Common myeloid progenitor, CD34-positive (primary cell): ENCODE data around the gene FGF12.

ENCODE experiments used
- CTCF ChIA-PET: fragments of 350-600 bp; sonication (Branson Sonifier 250); formaldehyde crosslinking; loops from one replicate; lab custom pipeline; 2021; ENCODE audit warnings: antibody characterized with exemption; lab: Charles Lee
- POLR2A ChIA-PET: fragments of 350-600 bp; sonication (Branson Sonifier 250); formaldehyde crosslinking; loops from one replicate; lab custom pipeline; 2021; ENCODE audit warnings: antibody characterized with exemption; lab: Charles Lee
- DNase-seq, 3 donors: peaks; one replicate each; pipeline versions ENCODE4 v3.0.0 to v3.0.0-alpha.2; 2013
- H3K27ac ChIP-seq, 2 experiments: 1 replicate in 1 of 2; 2 replicates in 1 of 2; pipeline ENCODE4 v1.7.0; 2013; ENCODE audit warnings: inconsistent platforms in 2 of 2, low read length in 2 of 2, mild to moderate bottlenecking in 2 of 2, low read depth in 1 of 2, moderate library complexity in 1 of 2; ENCODE audit not compliant: severe bottlenecking in 2 of 2, insufficient read depth in 1 of 2, poor library complexity in 1 of 2
- H3K27me3 ChIP-seq, 5 experiments: replicated peaks in 2 of 5; 1 replicate in 3 of 5; 2 replicates in 2 of 5; pipeline versions ENCODE4 v1.6.1 to v1.7.0; 2013; ENCODE audit warnings: low read length in 4 of 5, mild to moderate bottlenecking in 2 of 5, moderate library complexity in 2 of 5, inconsistent platforms in 1 of 5; ENCODE audit not compliant: insufficient read depth in 5 of 5, control insufficient read depth in 4 of 5
- H3K36me3 ChIP-seq, 4 experiments: 1 replicate in 2 of 4; 2 replicates in 2 of 4; pipeline versions ENCODE4 v1.6.1 to v1.7.0; 2013; ENCODE audit warnings: low read length in 3 of 4, control low read depth in 1 of 4, mild to moderate bottlenecking in 1 of 4; ENCODE audit not compliant: control insufficient read depth in 4 of 4, insufficient read depth in 4 of 4
- H3K4me1 ChIP-seq, 4 experiments: 1 replicate in 3 of 4; 2 replicates in 1 of 4; pipeline versions ENCODE4 v1.6.1 to v1.7.1; 2013; ENCODE audit warnings: low read length in 3 of 4, mild to moderate bottlenecking in 3 of 4, control low read depth in 1 of 4, inconsistent platforms in 1 of 4, moderate library complexity in 1 of 4; ENCODE audit not compliant: control insufficient read depth in 4 of 4, insufficient read depth in 4 of 4; ENCODE audit errors: control extremely low read depth in 1 of 4
- H3K4me3 ChIP-seq, 7 experiments: 1 replicate in 4 of 7; 2 replicates in 3 of 7; pipeline versions ENCODE4 v1.5.1 to v1.7.0; 2013; ENCODE audit warnings: mild to moderate bottlenecking in 7 of 7, low read length in 6 of 7, moderate library complexity in 6 of 7, inconsistent platforms in 2 of 7, low read depth in 2 of 7, control low read depth in 1 of 7; ENCODE audit not compliant: insufficient read depth in 4 of 7, control insufficient read depth in 1 of 7; ENCODE audit errors: extremely low read depth in 1 of 7
- H3K9me3 ChIP-seq, 5 experiments: 1 replicate in 4 of 5; 2 replicates in 1 of 5; pipeline versions ENCODE4 v1.6.1 to v1.7.1; 2013; ENCODE audit warnings: low read length in 4 of 5, mild to moderate bottlenecking in 2 of 5, inconsistent platforms in 1 of 5, low read depth in 1 of 5, moderate library complexity in 1 of 5; ENCODE audit not compliant: control insufficient read depth in 4 of 5, insufficient read depth in 2 of 5; ENCODE audit errors: control extremely low read depth in 1 of 5
- WGBS: methylation state at CpG from one replicate; pipeline ENCODE4 v1.1.5; 2013; ENCODE audit not compliant: insufficient coverage; 5-methylcytosine and 5-hydroxymethylcytosine counted together

Gene FGF12

DNA sequence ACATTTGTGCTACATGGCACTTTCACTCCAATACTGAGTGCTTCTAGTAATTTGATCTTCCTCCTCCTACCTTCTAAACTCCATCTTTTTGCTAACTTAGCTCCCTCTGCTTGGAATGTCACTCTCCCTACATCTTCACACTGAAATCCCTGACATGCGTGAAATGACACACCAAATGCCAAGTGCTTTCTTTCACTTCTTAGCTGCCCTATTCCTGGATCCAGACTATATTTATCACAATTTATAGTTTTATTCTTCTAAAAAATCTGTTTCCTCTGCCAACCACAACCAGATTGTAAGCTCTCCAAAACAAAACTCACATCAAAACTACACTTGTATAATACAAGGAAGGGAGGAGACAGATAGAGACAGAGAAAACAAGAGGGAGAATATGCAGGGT is 387.3 kb downstream of the FGF12 start:
- 60% methylated on average over 1 of the region's 1 CpG for WGBS
- ChIA-PET POLR2A (no interaction called here), CTCF (interaction anchor here (0.7 to 1.2 kb wide), 3 partner anchors 11 to 19 kb away, joined by 3 read pairs; no protein-coding TSS in a partner anchor)
- DNase-seq = peak in 2 of 3 donors; percentile 4 to 36
- no peak overlapping the region for H3K4me3 ChIP-seq
- H3K9me3 ChIP-seq = no peaks in the 10 kb centered on the region
- no peak overlapping the region for H3K27ac ChIP-seq
- no peaks in the 10 kb centered on the region for H3K36me3 ChIP-seq
- no peaks in the 10 kb centered on the region for H3K27me3 ChIP-seq
- H3K4me1 ChIP-seq = peaks cover 0 to 5% (median 0%) of the 10 kb centered on the region in 4 experiments

DNA sequence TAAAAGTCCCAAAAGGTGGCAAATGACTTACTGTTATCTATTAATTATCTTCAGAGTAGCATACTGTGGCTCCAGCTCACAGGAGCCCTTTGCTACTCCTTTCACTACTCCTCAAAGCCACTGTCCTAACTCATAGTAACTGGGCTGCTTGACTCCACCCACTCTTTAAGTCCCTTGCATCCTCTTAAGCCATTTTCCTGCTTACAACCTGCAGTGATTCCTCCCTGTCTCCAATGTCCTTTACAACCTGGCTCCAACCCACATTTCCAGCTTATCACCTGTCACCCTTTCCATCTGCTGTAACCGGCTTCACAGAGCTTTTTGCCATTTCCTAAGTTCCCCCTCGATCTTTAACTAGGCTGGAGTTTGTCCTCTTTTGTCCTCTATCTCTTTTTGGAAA is 388.1 kb downstream of the FGF12 start:
- Histone ChIP-seq H3K27ac (no peak overlapping the region), H3K27me3 (no peaks in the 10 kb centered on the region), H3K4me3 (no peak overlapping the region), H3K36me3 (no peaks in the 10 kb centered on the region), H3K4me1 (peaks cover 0 to 5% (median 0%) of the 10 kb centered on the region in 4 experiments), H3K9me3 (no peaks in the 10 kb centered on the region)
- POLR2A ChIA-PET = no interaction called here
- WGBS = 94% methylated on average over 2 of the region's 2 CpGs
- CTCF ChIA-PET = interaction anchor here (0.7 to 1.2 kb wide), 2 partner anchors 12 to 18 kb away, joined by 3 read pairs; no protein-coding TSS in a partner anchor
- DNase-seq = no peak

DNA sequence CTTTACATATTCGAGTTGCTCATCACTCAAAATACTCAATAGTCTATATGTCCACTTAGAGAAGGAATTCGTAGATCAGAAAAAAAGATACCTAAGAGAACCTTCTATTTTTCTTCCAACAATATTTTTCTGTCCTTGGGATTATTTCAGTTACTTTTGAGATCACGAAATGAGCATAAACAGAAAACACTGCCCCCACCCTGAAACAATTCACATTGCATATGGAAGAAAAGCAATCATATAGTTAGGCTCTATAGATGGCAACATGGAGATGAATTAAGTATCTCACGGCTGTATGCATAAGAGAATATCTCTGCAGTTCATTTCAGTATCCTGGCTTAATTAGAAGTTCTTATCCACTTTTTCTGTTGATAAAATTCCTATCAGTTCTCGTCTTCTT is 391.1 kb downstream of the FGF12 start:
- ChIA-PET POLR2A (no interaction called here), CTCF (no interaction called here)
- 100% methylated on average over 3 of the region's 5 CpGs for WGBS
- Histone ChIP-seq H3K9me3 (no peaks in the 10 kb centered on the region), H3K27me3 (no peaks in the 10 kb centered on the region), H3K4me3 (no peak overlapping the region), H3K27ac (no peak overlapping the region), H3K4me1 (peaks cover 0 to 8% (median 0%) of the 10 kb centered on the region in 4 experiments), H3K36me3 (no peaks in the 10 kb centered on the region)
- DNase-seq = no peak

DNA sequence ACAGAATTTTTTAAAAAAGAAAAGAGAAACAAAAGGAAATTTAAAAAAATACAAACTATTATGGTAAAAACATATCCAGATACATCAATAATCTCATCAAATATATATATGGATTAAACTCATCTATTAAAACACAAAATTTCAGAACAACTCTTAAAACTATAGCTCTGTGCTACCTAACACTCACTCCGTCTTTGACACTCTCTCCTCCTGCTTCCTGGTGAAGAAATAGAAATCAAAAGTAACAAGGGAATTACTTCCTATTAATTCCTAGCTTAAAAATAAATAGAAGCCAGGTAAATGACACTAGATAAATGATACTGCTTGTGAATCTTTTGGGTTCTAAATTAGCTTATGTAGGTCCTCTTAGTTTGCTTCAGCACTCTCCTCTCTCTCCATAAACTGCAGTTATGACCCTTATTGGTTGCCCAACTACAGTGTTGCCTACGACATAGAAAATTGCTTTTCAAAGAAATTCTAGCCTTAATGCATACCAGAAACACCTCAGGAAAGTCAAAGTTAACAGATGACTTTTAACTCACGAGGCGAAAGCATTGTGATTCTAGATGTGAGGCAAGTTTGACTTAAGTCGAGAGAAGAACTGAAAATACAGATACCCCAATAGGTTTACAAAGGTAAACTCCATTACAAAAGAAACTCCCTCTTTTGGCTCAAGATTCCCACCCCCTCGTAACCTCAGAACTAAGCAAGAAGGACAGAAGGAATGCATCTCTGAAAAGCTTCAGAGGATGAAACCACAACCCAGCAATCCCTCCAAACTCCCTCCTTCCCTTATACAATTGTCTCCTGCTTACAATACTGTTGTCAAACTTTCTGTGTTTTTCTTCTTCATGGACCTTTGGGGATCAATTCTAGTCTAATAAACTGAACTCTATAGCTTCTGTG is 394.7 kb downstream of the FGF12 start:
- Histone ChIP-seq H3K36me3 (no peaks in the 10 kb centered on the region), H3K4me1 (peaks cover 0 to 3% (median 0%) of the 10 kb centered on the region in 4 experiments), H3K9me3 (no peaks in the 10 kb centered on the region), H3K4me3 (no peak overlapping the region), H3K27me3 (no peaks in the 10 kb centered on the region), H3K27ac (no peak overlapping the region)
- POLR2A ChIA-PET = no interaction called here
- CTCF ChIA-PET = interaction anchor here (0.9 kb wide), 1 partner anchor 19 kb away, joined by 3 read pairs; no protein-coding TSS in a partner anchor
- DNase-seq = no peak
- WGBS = 96% methylated on average over 2 of the region's 6 CpGs

DNA sequence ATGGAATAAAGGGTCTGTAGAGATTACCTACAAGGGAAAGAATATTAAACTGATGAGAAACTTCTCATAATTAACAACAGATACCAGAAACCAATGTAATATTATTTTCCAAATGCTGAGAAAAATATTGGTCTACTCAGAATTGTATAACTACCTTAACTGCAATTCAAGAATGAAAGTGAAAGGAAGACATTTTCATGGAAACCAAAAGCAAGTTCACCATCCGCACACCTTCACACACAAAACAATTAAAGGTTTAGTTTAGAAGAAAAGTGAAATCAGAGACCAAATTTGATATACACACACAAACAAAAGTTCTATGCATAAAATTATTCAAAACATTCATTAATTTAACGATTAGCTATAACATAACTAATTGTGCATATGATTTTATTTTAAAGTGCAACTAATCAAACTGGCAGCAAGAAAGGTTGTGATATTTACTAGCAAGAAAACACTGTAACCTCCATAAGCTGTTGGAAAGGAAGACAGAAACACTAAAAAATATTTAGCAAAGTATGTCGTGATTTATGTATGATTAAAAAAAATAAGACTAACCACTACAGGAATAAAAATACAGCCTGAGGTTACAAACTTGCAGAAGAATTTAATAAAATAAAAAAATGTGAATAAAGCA is 395.5 kb downstream of the FGF12 start:
- CTCF ChIA-PET = no interaction called here
- DNase-seq = peak; percentile 8 to 49 (median 22)
- H3K4me3 ChIP-seq = peak overlapping the region in 1 of 7 experiments; percentile 60
- POLR2A ChIA-PET = no interaction called here
- H3K4me1 ChIP-seq = peaks cover 0 to 3% (median 0%) of the 10 kb centered on the region in 4 experiments
- no peaks in the 10 kb centered on the region for H3K27me3 ChIP-seq
- WGBS = no CpG with 5 or more reads among the region's 3 CpGs
- H3K27ac ChIP-seq = no peak overlapping the region
- no peaks in the 10 kb centered on the region for H3K9me3 ChIP-seq
- H3K36me3 ChIP-seq = no peaks in the 10 kb centered on the region

DNA sequence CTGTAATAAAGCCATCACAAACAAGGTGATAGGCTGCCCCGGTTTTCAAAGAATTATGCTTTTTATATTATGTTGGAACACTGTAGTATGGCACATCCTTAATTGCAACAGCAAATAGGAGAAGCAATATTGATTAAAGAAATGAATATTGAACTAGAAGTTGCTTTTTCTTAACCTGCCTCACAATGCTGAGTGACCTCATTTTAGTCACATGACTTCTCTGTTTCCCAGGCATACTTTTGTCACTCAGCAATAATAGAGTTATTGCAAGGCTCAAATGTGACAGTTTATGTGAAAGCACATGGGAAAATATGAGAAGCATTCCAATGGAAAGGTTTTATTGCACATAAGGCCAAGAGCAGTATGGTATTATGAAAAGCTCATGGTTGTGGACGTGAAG is 400.7 kb downstream of the FGF12 start:
- Histone ChIP-seq H3K4me3 (no peak overlapping the region), H3K9me3 (no peaks in the 10 kb centered on the region), H3K36me3 (no peaks in the 10 kb centered on the region), H3K27me3 (no peaks in the 10 kb centered on the region), H3K4me1 (no peaks in the 10 kb centered on the region), H3K27ac (no peak overlapping the region)
- no peak for DNase-seq
- ChIA-PET POLR2A (no interaction called here), CTCF (no interaction called here)
- WGBS = 100% methylated on average over 1 of the region's 2 CpGs

DNA sequence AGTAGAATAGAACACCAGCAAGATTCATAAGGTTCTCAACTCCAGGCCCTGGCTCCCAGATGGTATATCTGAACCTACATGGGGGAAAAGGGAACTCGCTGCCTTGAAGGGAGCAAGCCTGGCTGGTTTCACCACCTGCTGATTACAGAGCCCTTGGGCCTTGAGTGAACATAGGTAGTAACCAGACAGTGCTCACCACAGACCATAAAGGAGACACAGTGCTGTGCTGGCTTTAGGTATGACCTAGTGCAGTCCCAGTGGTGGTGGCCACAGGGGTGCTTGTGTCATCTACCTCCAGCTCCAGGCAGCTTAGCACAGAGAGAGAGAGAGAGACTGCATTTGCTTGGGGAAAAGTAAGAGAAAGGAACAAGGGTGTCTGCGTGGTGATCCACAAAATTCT is 409.8 kb downstream of the FGF12 start:
- Histone ChIP-seq H3K27me3 (no peaks in the 10 kb centered on the region), H3K4me3 (no peak overlapping the region), H3K36me3 (no peaks in the 10 kb centered on the region), H3K27ac (no peak overlapping the region), H3K9me3 (no peaks in the 10 kb centered on the region), H3K4me1 (no peaks in the 10 kb centered on the region)
- POLR2A ChIA-PET = no interaction called here
- CTCF ChIA-PET = no interaction called here
- 100% methylated on average over 1 of the region's 2 CpGs for WGBS
- no peak for DNase-seq
